ENCODE data around the gene GOLPH3L. TPM values are rescaled to one million over a fixed set of nuclear protein-coding genes. Genes with fewer than 3 reads are reported as not detected.
"Not testable (repeated sequence)": the region's sequence is repeated elsewhere in the genome, so short reads cannot be mapped to it uniquely, and the experiment has no call there.

Gene GOLPH3L
- total RNA-seq, 1 donor from 2014 or later: 10.8 TPM

DNA sequence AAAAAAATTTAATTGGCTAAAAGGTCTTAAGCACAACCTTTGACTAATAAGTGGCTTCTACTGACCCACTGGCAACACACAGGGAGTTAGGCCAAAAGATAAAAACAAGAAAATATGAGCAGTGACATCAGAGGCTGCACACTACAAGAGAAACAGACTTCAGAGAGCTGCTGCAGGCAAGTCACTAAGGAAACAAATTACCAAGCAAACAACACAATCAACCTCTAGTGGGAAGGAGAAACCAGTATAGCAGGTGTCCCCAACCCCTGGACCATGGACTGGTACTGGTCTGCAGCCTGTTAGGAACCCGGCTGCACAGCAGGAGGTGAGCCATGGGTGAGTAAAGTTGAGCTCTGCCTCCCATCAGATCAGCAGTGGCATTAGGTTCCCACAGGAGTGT lies 46.8 kb downstream of the GOLPH3L start:
- DNase-seq (ENCODE audit: low read depth) (no peak), FAIRE-seq (no peak)
- H3K4me3 ChIP-seq (ENCODE audit: low read depth, low read length): no peak overlapping the region
- peaks cover 9% of the 10 kb centered on the region for H3K36me3 ChIP-seq (ENCODE audit: control insufficient read depth, insufficient read depth, low read length)
- TF ChIP-seq CTCF (IDR thresholded peaks at IDR 0.05; ENCODE audit: insufficient read depth, low read length, severe bottlenecking): no peak
- H3K27me3 ChIP-seq (ENCODE audit: control insufficient read depth, insufficient read depth, low read length): no peaks in the 10 kb centered on the region

DNA sequence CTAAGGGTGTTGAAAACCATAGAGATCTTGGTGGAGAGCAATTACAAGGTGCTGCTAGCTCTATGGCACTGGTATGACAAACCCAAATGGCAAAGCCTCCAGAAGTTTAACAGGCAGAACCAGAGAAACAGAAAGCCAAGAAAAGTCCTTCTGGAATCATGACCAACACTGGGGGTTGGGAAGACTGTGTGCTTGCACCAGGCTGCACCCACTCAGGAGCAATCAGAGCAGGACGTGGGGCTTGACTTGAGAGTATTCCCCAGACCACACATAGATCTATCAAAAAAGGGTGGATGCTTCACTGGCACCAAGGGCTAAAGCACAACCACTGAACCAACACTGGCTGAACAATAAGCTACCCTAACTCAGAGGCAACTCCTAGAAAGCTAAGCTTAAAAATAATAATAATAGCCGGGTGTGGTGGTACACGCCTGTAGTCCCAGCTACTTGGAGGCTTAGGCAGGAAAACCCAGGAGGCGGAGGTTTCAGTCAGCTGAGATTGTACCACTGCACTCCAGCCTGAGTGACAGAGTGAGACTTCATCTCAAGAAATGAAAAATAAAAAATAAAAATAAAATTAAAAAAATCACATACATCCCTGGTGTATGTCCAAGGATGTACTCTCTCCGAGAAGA lies 47.4 kb downstream of the GOLPH3L start:
- Histone ChIP-seq H3K27me3 (ENCODE audit: control insufficient read depth, insufficient read depth, low read length) (no peaks in the 10 kb centered on the region), H3K36me3 (ENCODE audit: control insufficient read depth, insufficient read depth, low read length) (peaks cover 9% of the 10 kb centered on the region), H3K4me3 (ENCODE audit: low read depth, low read length) (no peak overlapping the region)
- FAIRE-seq: no peak
- TF ChIP-seq CTCF (IDR thresholded peaks at IDR 0.05; ENCODE audit: insufficient read depth, low read length, severe bottlenecking): no peak
- DNase-seq (ENCODE audit: low read depth): no peak

- DNase-seq (ENCODE audit: low read depth): no peak
- TF ChIP-seq CTCF (IDR thresholded peaks at IDR 0.05; ENCODE audit: insufficient read depth, low read length, severe bottlenecking): no peak
- no peak for FAIRE-seq
- Histone ChIP-seq H3K36me3 (ENCODE audit: control insufficient read depth, insufficient read depth, low read length) (peaks cover 1% of the 10 kb centered on the region), H3K27me3 (ENCODE audit: control insufficient read depth, insufficient read depth, low read length) (no peaks in the 10 kb centered on the region), H3K4me3 (ENCODE audit: low read depth, low read length) (no peak overlapping the region)
These were observed 54.7 kb downstream of the GOLPH3L start for GRCh38 chr1:150642296-150642695.

DNA sequence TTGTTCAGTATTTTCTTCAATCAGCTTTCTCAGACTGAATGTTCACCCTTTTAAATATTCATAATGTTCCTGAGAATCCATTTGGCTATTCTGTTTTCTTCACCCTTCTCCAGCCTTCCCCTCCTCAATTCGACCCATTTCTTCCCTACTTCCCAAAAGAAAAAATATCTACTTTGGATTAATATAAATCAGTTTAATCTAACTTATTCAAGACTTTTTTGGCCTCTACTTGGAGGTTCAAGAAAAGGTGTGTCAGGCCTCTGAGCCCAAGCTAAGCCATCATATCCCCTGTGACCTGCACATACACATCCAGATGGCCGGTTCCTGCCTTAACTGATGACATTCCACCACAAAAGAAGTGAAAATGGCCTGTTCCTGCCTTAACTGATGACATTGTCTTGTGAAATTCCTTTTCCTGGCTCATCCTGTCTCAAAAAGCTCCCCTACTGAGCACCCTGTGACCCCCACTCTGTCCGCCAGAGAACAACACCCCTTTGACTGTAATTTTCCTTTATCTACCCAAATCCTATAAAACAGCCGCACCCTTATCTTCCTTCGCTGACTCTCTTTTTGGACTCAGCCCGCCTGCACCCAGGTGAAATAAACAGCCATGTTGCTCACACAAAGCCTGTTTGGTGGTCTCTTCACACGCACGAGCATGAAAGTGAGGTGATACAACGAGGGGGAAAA lies 55.7 kb downstream of the GOLPH3L start:
- H3K36me3 ChIP-seq (ENCODE audit: control insufficient read depth, insufficient read depth, low read length); H3K4me3 ChIP-seq (ENCODE audit: low read depth, low read length); H3K27me3 ChIP-seq (ENCODE audit: control insufficient read depth, insufficient read depth, low read length); FAIRE-seq; DNase-seq (ENCODE audit: low read depth): not testable (repeated sequence)

GRCh38 chr1:150638430-150638829 lies 58.5 kb downstream of the GOLPH3L start:
- not testable (repeated sequence) for H3K27me3 ChIP-seq (ENCODE audit: control insufficient read depth, insufficient read depth, low read length); H3K36me3 ChIP-seq (ENCODE audit: control insufficient read depth, insufficient read depth, low read length); H3K4me3 ChIP-seq (ENCODE audit: low read depth, low read length); FAIRE-seq; DNase-seq (ENCODE audit: low read depth)

- not testable (repeated sequence) for H3K36me3 ChIP-seq (ENCODE audit: control insufficient read depth, insufficient read depth, low read length); H3K27me3 ChIP-seq (ENCODE audit: control insufficient read depth, insufficient read depth, low read length); H3K4me3 ChIP-seq (ENCODE audit: low read depth, low read length); FAIRE-seq; DNase-seq (ENCODE audit: low read depth)
These were observed 61.9 kb downstream of the GOLPH3L start for GRCh38 chr1:150634839-150635622.

Data from bronchial epithelial cell (primary cell).